Neural progenitor cell (in vitro differentiated cells): ENCODE measurements around the gene MEP1B. TPM values are rescaled to one million over a fixed set of nuclear protein-coding genes. Genes with fewer than 3 reads are reported as not detected.

Experiments used
- DNase-seq: peaks from one replicate; pipeline ENCODE4 v3.0.0-alpha.2; 2016; ENCODE audit warnings: low spot score
- H2AFZ ChIP-seq: fragments of 200-600 bp; sonication (generic); replicated peaks from 2 replicates; pipeline ENCODE4 v1.6.1; 2016; ENCODE audit warnings: antibody characterized with exemption
- H3F3A ChIP-seq: fragments of 200-600 bp; sonication (generic); 2 replicates; pipeline ENCODE4 v1.6.1; 2016; ENCODE audit warnings: antibody characterized with exemption, low read depth
- H3K27ac ChIP-seq: fragments of 200-600 bp; sonication (generic); 2 replicates; pipeline ENCODE4 v1.5.1; 2016; ENCODE audit warnings: mild to moderate bottlenecking
- H3K27me3 ChIP-seq: fragments of 200-600 bp; sonication (generic); 2 replicates; pipeline ENCODE4 v1.6.1; 2016; ENCODE audit warnings: mild to moderate bottlenecking, moderate library complexity
- H3K36me3 ChIP-seq: fragments of 200-600 bp; sonication (generic); 2 replicates; pipeline ENCODE4 v1.5.1; 2016
- H3K4me1 ChIP-seq: fragments of 200-600 bp; sonication (generic); 2 replicates; pipeline ENCODE4 v1.6.1; 2016; ENCODE audit warnings: mixed run types
- H3K4me2 ChIP-seq: fragments of 200-600 bp; sonication (generic); 2 replicates; pipeline ENCODE4 v1.6.1; 2016
- H3K4me3 ChIP-seq: fragments of 200-600 bp; sonication (generic); 2 replicates; pipeline ENCODE4 v1.5.1; 2016
- H3K79me2 ChIP-seq: fragments of 200-600 bp; sonication (generic); 2 replicates; pipeline ENCODE4 v1.6.1; 2016; ENCODE audit warnings: low read depth
- H3K9ac ChIP-seq: fragments of 200-600 bp; sonication (generic); 2 replicates; pipeline ENCODE4 v1.6.1; 2016
- H3K9me3 ChIP-seq: fragments of 200-600 bp; sonication (generic); 2 replicates; pipeline ENCODE4 v1.5.1; 2016; ENCODE audit warnings: low read depth
- H4K20me1 ChIP-seq: fragments of 200-600 bp; sonication (generic); 2 replicates; pipeline ENCODE4 v1.6.1; 2016; ENCODE audit warnings: low read depth
- H3K27ac Mint-ChIP-seq: 3 replicates; pipeline ENCODE4 v1.8.0; 2021; ENCODE audit warnings: mixed read lengths
- H3K27me3 Mint-ChIP-seq: 2 replicates; pipeline ENCODE4 v1.8.0; 2022; ENCODE audit warnings: low read depth, mild to moderate bottlenecking, inconsistent platforms, moderate library complexity, mixed read lengths; ENCODE audit not compliant: insufficient read depth
- H3K36me3 Mint-ChIP-seq: 3 replicates; pipeline ENCODE4 v1.8.0; 2021; ENCODE audit warnings: mixed read lengths
- H3K4me1 Mint-ChIP-seq: 3 replicates; pipeline ENCODE4 v1.8.0; 2021; ENCODE audit warnings: mixed read lengths
- H3K4me3 Mint-ChIP-seq: 3 replicates; pipeline ENCODE4 v1.8.0; 2021; ENCODE audit warnings: mild to moderate bottlenecking, moderate library complexity, mixed read lengths
- H3K9me3 Mint-ChIP-seq: 3 replicates; pipeline ENCODE4 v1.8.0; 2020; ENCODE audit warnings: mixed read lengths
- CTCF ChIP-seq: fragments of 200-600 bp; sonication (generic); IDR thresholded peaks from 2 replicates; pipeline ENCODE4 v1.5.1; 2017; ENCODE audit warnings: antibody characterized with exemption, mild to moderate bottlenecking
- EZH2 ChIP-seq: fragments of 200-600 bp; sonication (generic); IDR thresholded peaks from 2 replicates; pipeline ENCODE4 v1.6.1; 2017; ENCODE audit warnings: antibody characterized with exemption, mild to moderate bottlenecking, moderate library complexity
- EZH2phosphoT487 ChIP-seq: fragments of 200-600 bp; sonication (generic); IDR thresholded peaks from 2 replicates; pipeline ENCODE4 v1.6.1; 2017; ENCODE audit warnings: antibody characterized with exemption
- total RNA-seq: library from RNA; depleted of rRNA; stranded (reverse); fragments of >200 nt; gene quantifications from 2 replicates; pipeline ENCODE4 v1.2.3, GENCODE V29; 2015; ENCODE audit warnings: low replicate concordance

MEP1B gene
- total RNA-seq, 1 donor from 2014 or later, result not detected

GRCh38 chr18:32249147-32249929 is 59.5 kb downstream of the MEP1B start:
- H3K4me1 Mint-ChIP-seq, result no peaks in the 10 kb centered on the region
- H3K9me3 Mint-ChIP-seq, result no peaks in the 10 kb centered on the region
- Histone ChIP-seq H3K27ac (no peak overlapping the region), H3K9me3 (no peaks in the 10 kb centered on the region), H3K36me3 (no peaks in the 10 kb centered on the region), H2AFZ (no peak overlapping the region), H3K9ac (no peak overlapping the region), H3F3A (no peaks in the 10 kb centered on the region), H3K4me3 (no peak overlapping the region), H3K27me3 (no peaks in the 10 kb centered on the region), H3K4me2 (no peak overlapping the region), H3K4me1 (no peaks in the 10 kb centered on the region), H3K79me2 (no peaks in the 10 kb centered on the region), H4K20me1 (no peaks in the 10 kb centered on the region)
- no peak for TF ChIP-seq EZH2
- no peak overlapping the region for H3K4me3 Mint-ChIP-seq
- H3K36me3 Mint-ChIP-seq, result no peaks in the 10 kb centered on the region
- H3K27me3 Mint-ChIP-seq, result no peaks in the 10 kb centered on the region
- H3K27ac Mint-ChIP-seq, result no peak overlapping the region
- no peak for DNase-seq

GRCh38 chr18:32251466-32251865 is 61.6 kb downstream of the MEP1B start:
- no peaks in the 10 kb centered on the region for H3K27me3 ChIP-seq
- no peaks in the 10 kb centered on the region for H4K20me1 ChIP-seq
- H3K4me1 ChIP-seq, result no peaks in the 10 kb centered on the region
- H3K4me1 Mint-ChIP-seq, result no peaks in the 10 kb centered on the region
- no peaks in the 10 kb centered on the region for H3K9me3 ChIP-seq
- no peaks in the 10 kb centered on the region for H3K27me3 Mint-ChIP-seq
- H3K27ac Mint-ChIP-seq, result no peak overlapping the region
- H3K79me2 ChIP-seq, result no peaks in the 10 kb centered on the region
- no peaks in the 10 kb centered on the region for H3K36me3 ChIP-seq
- no peak overlapping the region for H3K4me3 ChIP-seq
- no peak overlapping the region for H3K9ac ChIP-seq
- H3K4me2 ChIP-seq, result no peak overlapping the region
- no peaks in the 10 kb centered on the region for H3K36me3 Mint-ChIP-seq
- H2AFZ ChIP-seq, result no peak overlapping the region
- no peak overlapping the region for H3K27ac ChIP-seq
- no peak for DNase-seq
- no peak overlapping the region for H3K4me3 Mint-ChIP-seq
- no peaks in the 10 kb centered on the region for H3K9me3 Mint-ChIP-seq
- no peak for TF ChIP-seq EZH2
- TF ChIP-seq EZH2phosphoT487, result no peak
- TF ChIP-seq CTCF, result no peak
- H3F3A ChIP-seq, result no peaks in the 10 kb centered on the region

- H3F3A ChIP-seq, result no peaks in the 10 kb centered on the region
- H3K4me2 ChIP-seq, result no peak overlapping the region
- no peak overlapping the region for H3K27ac Mint-ChIP-seq
- H3K36me3 ChIP-seq, result no peaks in the 10 kb centered on the region
- no peak for DNase-seq
- no peaks in the 10 kb centered on the region for H3K36me3 Mint-ChIP-seq
- no peak overlapping the region for H3K9ac ChIP-seq
- no peak overlapping the region for H3K4me3 ChIP-seq
- peaks cover under 1% of the 10 kb centered on the region for H3K4me1 Mint-ChIP-seq
- peaks cover 2% of the 10 kb centered on the region for H3K27me3 Mint-ChIP-seq
- H3K4me3 Mint-ChIP-seq, result no peak overlapping the region
- no peaks in the 10 kb centered on the region for H3K9me3 Mint-ChIP-seq
- no peaks in the 10 kb centered on the region for H3K4me1 ChIP-seq
- H2AFZ ChIP-seq, result no peak overlapping the region
- no peak for TF ChIP-seq CTCF
- TF ChIP-seq EZH2phosphoT487, result no peak
- TF ChIP-seq EZH2, result no peak
- H3K79me2 ChIP-seq, result no peaks in the 10 kb centered on the region
- no peaks in the 10 kb centered on the region for H3K9me3 ChIP-seq
- no peak overlapping the region for H3K27ac ChIP-seq
- no peaks in the 10 kb centered on the region for H4K20me1 ChIP-seq
- no peaks in the 10 kb centered on the region for H3K27me3 ChIP-seq
Observed at GRCh38 chr18:32252141-32252860, 62.5 kb downstream of the MEP1B start.

- H3K36me3 Mint-ChIP-seq, result no peaks in the 10 kb centered on the region
- H3K79me2 ChIP-seq, result no peaks in the 10 kb centered on the region
- peaks cover 4% of the 10 kb centered on the region for H3K4me1 ChIP-seq
- peaks cover 5% of the 10 kb centered on the region for H3K4me1 Mint-ChIP-seq
- H3F3A ChIP-seq, result no peaks in the 10 kb centered on the region
- TF ChIP-seq CTCF (no peak), EZH2 (no peak), EZH2phosphoT487 (no peak)
- no peak overlapping the region for H3K4me2 ChIP-seq
- no peak overlapping the region for H2AFZ ChIP-seq
- no peaks in the 10 kb centered on the region for H3K27me3 ChIP-seq
- no peak overlapping the region for H3K9ac ChIP-seq
- peaks cover 2% of the 10 kb centered on the region for H3K27me3 Mint-ChIP-seq
- no peaks in the 10 kb centered on the region for H3K9me3 ChIP-seq
- no peak overlapping the region for H3K4me3 ChIP-seq
- H4K20me1 ChIP-seq, result no peaks in the 10 kb centered on the region
- no peak overlapping the region for H3K27ac ChIP-seq
- H3K4me3 Mint-ChIP-seq, result no peak overlapping the region
- H3K36me3 ChIP-seq, result no peaks in the 10 kb centered on the region
- no peaks in the 10 kb centered on the region for H3K9me3 Mint-ChIP-seq
- no peak for DNase-seq
- H3K27ac Mint-ChIP-seq, result no peak overlapping the region
Observed at GRCh38 chr18:32255570-32255969, 65.7 kb downstream of the MEP1B start.
